ENCODE measurements around the gene IRF9. TPM values are rescaled to one million over a fixed set of nuclear protein-coding genes. Genes with fewer than 3 reads are reported as not detected.

The IRF9 gene
- total and polyA plus RNA-seq, 2 of the 13 experiments (the other 11 are each of a cell fraction or from before 2014, with no cell fraction given), result 14.9 to 49.7 TPM

- TF ChIP-seq ZNF549 (CRISPR knock-in tag; IDR thresholded peaks at IDR 0.05) (no peak), CC2D1A (CRISPR knock-in tag; IDR thresholded peaks at IDR 0.05) (no peak), GLMP (CRISPR knock-in tag; IDR thresholded peaks at IDR 0.05; ENCODE audit: borderline replicate concordance) (no peak), KDM3A (CRISPR knock-in tag; IDR thresholded peaks at IDR 0.05; ENCODE audit: low read depth) (peak; percentile 33; the same call in 1 of the 2 replicates), PHF21A (CRISPR knock-in tag; IDR thresholded peaks at IDR 0.05) (no peak; the same call in 1 of the 2 replicates), THRA (CRISPR knock-in tag; IDR thresholded peaks at IDR 0.05; ENCODE audit: borderline replicate concordance) (peak; percentile 49; the same call in 1 of the 2 replicates), ZMAT3 (CRISPR knock-in tag; conservative IDR thresholded peaks at IDR 0.05) (0 out of 2 replicates have a peak, but pooled peaks have one; percentile 46), NR2F6 (IDR thresholded peaks at IDR 0.05) (peak; percentile 62), NR2F6 (CRISPR knock-in tag; IDR thresholded peaks at IDR 0.05) (peak; percentile 75), ZNF816 (CRISPR knock-in tag; IDR thresholded peaks at IDR 0.05; ENCODE audit: borderline replicate concordance) (no peak), ARHGAP35 (CRISPR knock-in tag; IDR thresholded peaks at IDR 0.05; ENCODE audit: borderline replicate concordance) (0 out of 2 replicates have a peak, but pooled peaks have one; percentile 72), ZFP41 (CRISPR knock-in tag; IDR thresholded peaks at IDR 0.05; ENCODE audit: borderline replicate concordance) (no peak; the same call in 1 of the 2 replicates), RFX3 (CRISPR knock-in tag; IDR thresholded peaks at IDR 0.05) (no peak), NAIF1 (CRISPR knock-in tag; IDR thresholded peaks at IDR 0.05; ENCODE audit: borderline replicate concordance) (no peak), ZMYM4 (CRISPR knock-in tag; IDR thresholded peaks at IDR 0.05) (peak; percentile 69; the same call in 1 of the 2 replicates), FOXA1 (IDR thresholded peaks at IDR 0.05) (no peak), FOXA1 (CRISPR knock-in tag; IDR thresholded peaks at IDR 0.05) (peak; percentile 36; the same call in 1 of the 2 replicates), ZSCAN12 (CRISPR knock-in tag; IDR thresholded peaks at IDR 0.05) (no peak), TAF15 (IDR thresholded peaks at IDR 0.05; ENCODE audit: low read depth, low read length, poor library complexity, severe bottlenecking) (no peak), IRF2 (CRISPR knock-in tag; IDR thresholded peaks at IDR 0.05) (peak; percentile 66), ZNF468 (CRISPR knock-in tag; IDR thresholded peaks at IDR 0.05) (no peak), ZBTB21 (CRISPR knock-in tag; IDR thresholded peaks at IDR 0.05) (no peak)
- TF ChIP-seq, protein P1, sequence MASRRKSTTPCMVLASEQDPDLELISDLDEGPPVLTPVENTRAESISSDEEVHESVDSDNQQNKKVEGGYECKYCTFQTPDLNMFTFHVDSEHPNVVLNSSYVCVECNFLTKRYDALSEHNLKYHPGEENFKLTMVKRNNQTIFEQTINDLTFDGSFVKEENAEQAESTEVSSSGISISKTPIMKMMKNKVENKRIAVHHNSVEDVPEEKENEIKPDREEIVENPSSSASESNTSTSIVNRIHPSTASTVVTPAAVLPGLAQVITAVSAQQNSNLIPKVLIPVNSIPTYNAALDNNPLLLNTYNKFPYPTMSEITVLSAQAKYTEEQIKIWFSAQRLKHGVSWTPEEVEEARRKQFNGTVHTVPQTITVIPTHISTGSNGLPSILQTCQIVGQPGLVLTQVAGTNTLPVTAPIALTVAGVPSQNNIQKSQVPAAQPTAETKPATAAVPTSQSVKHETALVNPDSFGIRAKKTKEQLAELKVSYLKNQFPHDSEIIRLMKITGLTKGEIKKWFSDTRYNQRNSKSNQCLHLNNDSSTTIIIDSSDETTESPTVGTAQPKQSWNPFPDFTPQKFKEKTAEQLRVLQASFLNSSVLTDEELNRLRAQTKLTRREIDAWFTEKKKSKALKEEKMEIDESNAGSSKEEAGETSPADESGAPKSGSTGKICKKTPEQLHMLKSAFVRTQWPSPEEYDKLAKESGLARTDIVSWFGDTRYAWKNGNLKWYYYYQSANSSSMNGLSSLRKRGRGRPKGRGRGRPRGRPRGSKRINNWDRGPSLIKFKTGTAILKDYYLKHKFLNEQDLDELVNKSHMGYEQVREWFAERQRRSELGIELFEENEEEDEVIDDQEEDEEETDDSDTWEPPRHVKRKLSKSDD (CRISPR knock-in tag; IDR thresholded peaks at IDR 0.05; ENCODE audit: low read depth), result peak; percentile 64; the same call in 1 of the 2 replicates
- TF ChIP-seq, protein P2, sequence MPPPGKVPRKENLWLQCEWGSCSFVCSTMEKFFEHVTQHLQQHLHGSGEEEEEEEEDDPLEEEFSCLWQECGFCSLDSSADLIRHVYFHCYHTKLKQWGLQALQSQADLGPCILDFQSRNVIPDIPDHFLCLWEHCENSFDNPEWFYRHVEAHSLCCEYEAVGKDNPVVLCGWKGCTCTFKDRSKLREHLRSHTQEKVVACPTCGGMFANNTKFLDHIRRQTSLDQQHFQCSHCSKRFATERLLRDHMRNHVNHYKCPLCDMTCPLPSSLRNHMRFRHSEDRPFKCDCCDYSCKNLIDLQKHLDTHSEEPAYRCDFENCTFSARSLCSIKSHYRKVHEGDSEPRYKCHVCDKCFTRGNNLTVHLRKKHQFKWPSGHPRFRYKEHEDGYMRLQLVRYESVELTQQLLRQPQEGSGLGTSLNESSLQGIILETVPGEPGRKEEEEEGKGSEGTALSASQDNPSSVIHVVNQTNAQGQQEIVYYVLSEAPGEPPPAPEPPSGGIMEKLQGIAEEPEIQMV (CRISPR knock-in tag; IDR thresholded peaks at IDR 0.05; ENCODE audit: low read depth), result no peak
These were observed 30.1 kb upstream of the IRF9 start (continued) for GRCh38 chr14:24130717-24131548.

All from HepG2 (cell line).